ENCODE data around the gene MTHFD1.
"Not testable (repeated sequence)": the region's sequence is repeated elsewhere in the genome, so short reads cannot be mapped to it uniquely, and the experiment has no call there.

MTHFD1 gene

DNA sequence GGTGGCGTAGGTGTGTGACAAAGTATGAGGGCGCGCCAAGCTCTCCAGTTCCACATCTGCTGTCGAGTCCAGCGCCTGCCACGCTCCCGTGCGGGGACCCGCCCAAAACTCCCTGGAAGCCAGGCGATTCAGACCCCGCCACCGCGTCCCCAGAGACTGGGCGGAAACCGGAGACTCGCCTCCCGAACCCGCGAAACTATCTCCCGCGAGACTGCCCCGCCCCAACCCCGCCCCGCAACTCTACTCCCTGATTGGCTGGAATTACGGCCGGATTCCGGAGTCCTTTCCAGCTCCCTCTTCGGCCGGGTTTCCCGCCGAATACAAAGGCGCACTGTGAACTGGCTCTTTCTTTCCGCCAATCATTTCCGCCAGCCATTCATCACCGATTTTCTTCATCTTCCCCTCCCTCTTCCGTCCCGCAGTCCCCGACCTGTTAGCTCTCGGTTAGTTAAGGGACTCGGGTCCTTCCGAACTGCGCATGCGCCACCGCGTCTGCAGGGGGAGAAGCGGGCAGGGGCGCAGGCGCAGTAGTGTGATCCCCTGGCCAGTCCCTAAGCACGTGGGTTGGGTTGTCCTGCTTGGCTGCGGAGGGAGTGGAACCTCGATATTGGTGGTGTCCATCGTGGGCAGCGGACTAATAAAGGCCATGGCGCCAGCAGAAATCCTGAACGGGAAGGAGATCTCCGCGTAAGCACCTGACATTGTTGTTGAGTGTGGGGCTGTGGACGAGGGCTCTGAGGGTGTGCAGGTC is at the start of gene MTHFD1:
MTHFD1 (plus strand) TSS at position 572 of the 751 bp plus-strand sequence; CDS start at position 647, 75 bp downstream.
- DNase-seq = peak; percentile 99

DNA sequence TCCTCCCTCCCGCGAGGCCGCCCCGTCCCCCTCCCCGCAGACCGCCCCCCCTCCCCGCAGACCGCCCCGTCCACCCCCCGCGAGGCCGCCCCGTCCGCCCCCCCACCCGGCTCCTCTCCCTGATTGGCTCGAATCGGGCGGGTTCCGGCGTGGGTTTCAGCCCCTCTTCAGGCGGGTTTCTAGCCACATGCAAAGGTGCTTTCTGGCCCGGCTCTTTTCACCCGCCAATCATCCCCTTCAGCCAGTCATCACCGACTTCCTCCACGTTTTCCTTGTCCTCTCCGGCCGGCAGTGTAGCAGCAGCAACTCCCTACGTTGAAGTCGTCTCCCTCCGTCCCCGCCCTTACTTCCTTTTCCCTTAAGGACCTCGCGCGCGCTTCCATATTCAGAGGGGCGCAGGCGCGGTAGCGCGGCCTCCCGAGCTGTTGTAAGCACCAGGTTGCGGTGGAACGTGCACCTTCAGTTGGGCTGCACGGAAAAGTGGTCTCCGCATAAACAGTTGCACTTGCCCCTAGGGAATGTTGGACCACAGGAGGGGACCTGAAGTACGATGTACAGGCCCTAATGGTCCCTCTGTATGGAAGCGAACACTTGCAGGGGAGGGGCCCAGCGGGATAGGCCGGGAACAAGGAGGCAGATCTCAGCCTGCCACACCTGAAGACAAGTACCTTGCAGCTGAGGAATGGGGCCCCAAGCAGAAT is 49.4 kb upstream of the MTHFD1 start:
- DNase-seq = peak; percentile 97

- DNase-seq = no peak
Measured at GRCh38 chr14:64340560-64341196, 47.5 kb upstream of the MTHFD1 start.

DNA sequence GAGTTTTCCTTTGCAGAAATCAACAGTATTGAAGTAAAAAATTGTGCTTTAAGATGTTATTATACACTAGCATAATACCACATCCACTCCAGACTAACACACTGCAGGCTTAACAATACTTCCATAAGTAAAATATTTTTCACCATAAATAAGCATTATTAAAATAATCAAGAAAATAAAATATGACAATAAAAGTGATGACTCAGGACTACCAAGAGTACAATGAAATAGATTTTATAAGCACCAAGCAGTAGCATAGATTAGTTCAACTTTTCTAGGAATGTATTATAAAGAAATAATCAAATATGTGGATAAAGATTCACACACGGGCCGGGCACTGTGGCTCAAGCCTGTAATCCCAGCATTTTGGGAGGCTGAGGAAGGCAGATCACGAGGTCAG is 40.4 kb upstream of the MTHFD1 start:
- DNase-seq = no peak

GRCh38 chr14:64349741-64350490 is 38.2 kb upstream of the MTHFD1 start:
- no peak for DNase-seq

DNA sequence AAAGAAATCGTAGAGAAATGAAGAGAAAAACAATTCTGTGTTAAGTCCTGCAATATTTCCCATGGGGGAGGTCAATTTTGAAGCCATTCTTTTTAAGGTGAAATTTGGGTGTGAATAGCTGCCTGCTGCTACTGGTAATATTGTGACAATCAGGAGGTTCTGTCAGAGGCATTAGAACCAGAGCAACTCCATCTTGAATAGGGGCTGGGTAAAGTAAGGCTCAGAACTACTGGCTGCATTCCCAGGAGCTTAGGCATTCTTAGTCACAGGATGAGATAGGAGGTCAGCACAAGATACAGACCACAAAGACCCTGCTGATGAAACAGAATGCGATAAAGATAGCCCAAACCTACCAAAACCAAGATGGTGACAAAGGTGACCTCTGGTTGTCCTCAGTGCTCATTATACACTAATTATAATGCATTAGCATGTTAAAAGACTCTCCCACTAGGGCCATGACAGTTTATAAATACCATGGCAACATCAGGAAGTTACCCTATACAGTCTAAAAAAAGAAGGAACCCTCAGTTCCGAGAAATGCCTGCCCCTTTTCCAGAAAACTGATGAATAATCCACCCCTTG is 24.8 kb upstream of the MTHFD1 start:
- no peak for DNase-seq

- DNase-seq = no peak
Measured at GRCh38 chr14:64364907-64365306, 23.2 kb upstream of the MTHFD1 start.

DNA sequence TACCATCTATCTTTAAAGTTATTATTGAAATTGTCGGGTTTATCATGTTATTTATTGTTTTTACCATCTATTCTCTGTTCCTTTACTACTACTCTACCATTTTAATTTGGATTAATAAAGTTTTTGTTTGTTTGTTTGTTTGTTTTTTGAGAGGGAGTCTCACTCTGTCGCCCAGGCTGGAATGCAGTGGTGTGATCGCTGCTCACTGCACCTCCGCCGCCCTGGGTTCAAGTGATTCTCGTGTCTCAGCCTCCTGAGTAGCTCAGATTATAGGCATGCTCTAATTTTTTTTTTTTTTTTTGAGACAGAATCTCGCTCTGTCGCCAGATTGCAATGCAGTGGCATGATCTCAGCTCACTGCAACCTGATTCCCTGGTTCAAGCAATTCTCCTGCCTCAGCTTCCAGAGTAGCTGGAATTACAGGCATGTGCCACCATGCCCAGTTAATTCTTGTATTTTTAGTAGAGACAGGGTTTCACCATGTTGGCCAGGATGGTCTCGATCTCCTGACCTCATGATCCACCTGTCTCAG is 22.7 kb upstream of the MTHFD1 start:
- DNase-seq = not testable (repeated sequence)

DNA sequence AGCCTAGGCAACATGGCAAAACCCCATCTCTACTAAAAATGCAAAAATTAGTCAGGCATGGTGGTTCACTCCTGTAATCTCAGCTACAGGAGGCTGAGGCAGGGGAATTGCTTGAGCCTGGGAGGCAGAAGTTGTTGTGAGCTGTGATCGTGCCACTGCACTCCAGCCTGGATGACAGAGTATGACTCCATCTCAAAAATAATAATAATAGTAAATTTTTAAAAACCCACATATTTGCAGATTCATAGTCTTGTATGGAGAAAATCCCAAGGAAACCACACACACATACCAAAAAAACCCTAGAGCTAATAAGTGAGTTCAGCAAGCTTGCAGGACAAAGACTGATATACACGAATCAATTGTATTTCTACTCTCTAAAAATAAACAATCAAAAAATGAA is 19.0 kb upstream of the MTHFD1 start:
- no peak for DNase-seq

DNA sequence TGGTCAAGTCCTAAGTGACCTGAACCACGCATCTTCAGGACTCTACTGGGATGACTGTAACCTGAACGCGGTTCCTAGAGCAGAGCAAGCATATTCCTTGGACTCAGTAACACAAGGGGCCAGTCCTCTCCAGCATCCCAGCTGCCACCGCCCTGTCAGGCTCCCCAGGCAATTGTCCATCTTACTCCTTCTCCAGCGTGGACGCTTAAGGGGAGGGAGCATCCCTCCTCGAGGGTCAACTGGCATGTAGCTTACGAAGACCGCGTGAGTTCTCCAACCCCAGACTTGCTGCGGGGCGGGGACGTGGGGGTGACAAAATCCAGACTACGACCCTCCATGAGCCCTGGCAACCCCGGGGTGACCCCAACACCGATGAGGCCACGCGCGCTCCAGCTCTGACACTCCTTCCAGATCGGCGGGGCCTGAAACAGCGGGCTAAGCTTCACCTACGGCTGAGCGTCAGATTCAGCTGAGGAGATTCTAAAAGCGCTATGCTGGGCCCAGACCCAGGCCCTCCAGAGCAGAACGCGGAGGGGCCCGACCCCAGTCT is 846 bp upstream of the MTHFD1 start:
- peak; percentile 23 for DNase-seq

DNA sequence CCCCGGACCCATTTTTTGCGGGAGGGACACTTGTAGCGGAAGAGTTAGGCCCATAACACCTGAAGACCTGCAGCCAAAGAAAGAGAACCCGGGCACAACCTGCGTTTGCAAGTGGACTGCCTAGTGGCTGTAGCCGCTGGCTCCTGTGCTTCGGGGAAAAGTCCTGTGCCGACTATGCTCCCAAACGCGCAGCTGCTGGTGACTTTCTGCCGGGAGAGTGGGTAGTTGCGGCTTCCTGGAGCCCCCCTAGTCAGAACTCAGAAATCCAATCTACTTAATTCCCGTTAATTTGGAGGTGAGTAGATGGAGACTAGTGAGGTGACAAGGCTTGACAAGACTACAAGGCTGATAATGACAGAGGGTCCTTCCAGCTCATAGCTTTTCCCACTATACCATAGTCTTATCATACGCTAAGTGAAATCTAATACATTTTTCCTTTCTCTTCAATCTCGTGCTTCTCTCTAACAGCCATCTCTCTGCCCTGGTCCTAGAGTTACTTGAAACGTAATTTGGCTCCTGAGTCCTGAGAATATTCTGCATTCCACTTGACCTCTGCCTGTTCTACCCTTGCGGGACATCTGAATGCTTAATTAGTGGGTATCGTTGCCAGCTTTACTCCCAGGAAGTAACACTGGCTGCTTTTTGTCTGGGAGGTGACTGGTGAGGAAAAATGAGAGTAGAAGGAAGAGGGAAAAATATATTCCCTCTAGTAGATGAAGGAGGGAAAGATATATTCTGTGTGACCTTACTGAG is 556 bp downstream of the MTHFD1 start:
- peak; percentile 13 for DNase-seq

GRCh38 chr14:64391113-64391725 is 3.1 kb downstream of the MTHFD1 start:
- no peak for DNase-seq

DNA sequence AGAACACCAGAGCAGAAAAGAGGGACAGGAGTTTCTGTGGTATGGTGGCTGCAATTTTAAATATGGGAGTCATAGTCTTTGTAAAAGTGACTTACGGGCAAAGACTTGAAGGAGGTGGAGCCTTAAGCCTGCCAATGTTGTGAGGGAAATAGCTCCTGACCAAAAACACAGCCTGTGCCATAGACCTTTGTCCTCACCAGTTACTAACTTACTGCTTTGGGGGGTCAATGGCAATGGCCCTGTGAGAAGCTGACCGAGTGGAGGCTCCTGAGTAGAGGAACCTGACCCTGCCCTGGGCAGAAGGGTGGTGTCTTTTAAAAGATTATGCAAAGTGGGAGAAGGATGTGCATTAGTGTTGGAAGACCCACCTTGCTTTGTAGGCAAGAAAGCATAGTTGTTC is 3.8 kb downstream of the MTHFD1 start:
- DNase-seq = no peak

GRCh38 chr14:64393189-64393726 is 5.1 kb downstream of the MTHFD1 start:
- DNase-seq = not testable (repeated sequence)

- DNase-seq = no peak
Measured at GRCh38 chr14:64394423-64394822, 6.3 kb downstream of the MTHFD1 start.

GRCh38 chr14:64394977-64395633 is 7.0 kb downstream of the MTHFD1 start:
- DNase-seq = no peak

GRCh38 chr14:64400829-64401459 is 12.8 kb downstream of the MTHFD1 start:
- no peak for DNase-seq

DNA sequence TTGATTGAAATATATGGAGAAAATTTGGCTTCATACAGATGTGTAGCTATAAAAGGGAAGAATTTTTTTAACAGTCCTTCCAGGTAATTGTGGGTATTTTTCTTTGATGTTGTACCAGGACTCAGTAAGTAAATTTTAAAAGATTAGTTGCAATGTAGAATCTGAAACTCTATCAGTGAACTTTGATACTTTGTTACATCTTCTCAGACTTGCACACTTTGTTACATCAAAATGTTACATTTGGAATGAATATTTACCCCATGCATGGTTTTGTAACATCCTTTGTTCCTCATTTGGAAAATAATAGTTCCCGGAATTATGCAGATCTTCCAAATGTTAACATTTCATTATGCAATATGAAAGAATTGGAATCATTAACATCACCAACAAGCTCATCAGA is 13.8 kb downstream of the MTHFD1 start:
- no peak for DNase-seq

- no peak for DNase-seq
Measured at GRCh38 chr14:64405295-64405694, 17.1 kb downstream of the MTHFD1 start.

DNA sequence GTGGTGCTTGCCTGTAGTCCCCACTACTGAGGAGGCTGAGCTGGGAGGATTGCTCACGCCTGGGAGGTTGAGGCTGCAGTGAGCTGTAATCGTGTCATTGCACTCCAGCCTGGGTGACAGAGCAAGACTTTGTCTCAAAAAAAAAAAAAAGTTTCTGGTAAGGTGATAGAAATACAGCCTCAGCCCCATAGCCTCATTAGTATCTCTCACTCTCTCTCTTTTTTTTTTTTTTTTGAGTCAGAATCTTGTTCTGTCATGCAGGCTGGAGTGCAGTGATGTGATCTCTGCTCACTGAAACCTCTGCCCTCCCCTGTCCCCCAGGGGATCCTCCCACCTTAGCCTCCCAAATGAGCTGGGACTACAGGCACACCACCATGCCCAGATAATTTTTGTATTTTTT is 19.2 kb downstream of the MTHFD1 start:
- DNase-seq = no peak

Measured in activated CD4-positive, alpha-beta T cell treated with anti-CD3 and anti-CD28 coated beads, Interleukin-2, Interleukin-6, amounts not matched to agents 100 ng/mL and 50 ng/mL, durations not matched to agents 16 hours and 8 hours (primary cell).